ENCODE results near the gene TSPO. TPM values are rescaled to one million over a fixed set of nuclear protein-coding genes. Genes with fewer than 3 reads are reported as not detected.

The TSPO gene
- total RNA-seq: 129 and 155 TPM in 2 replicates

GRCh38 chr22:43151251-43152002 lies at the start of gene TSPO:
Gene TSPO (plus strand): TSS chr22:43151559. CDS start chr22:43159239, 7,680 bp downstream.

GRCh38 chr22:43110444-43110926 lies 40.9 kb upstream of the TSPO start, which contains the start of gene BIK:
Gene BIK (plus strand): TSS chr22:43110750. CDS start chr22:43124023, 13,273 bp downstream.

GRCh38 chr22:43142880-43143562 lies 8.3 kb upstream of the TSPO start, which contains the start of gene MCAT:
Gene MCAT (minus strand): TSS chr22:43143398. CDS start chr22:43143348, 50 bp downstream.

GRCh38 chr22:43186272-43187170 lies 35.2 kb downstream of the TSPO start, which contains the start of gene TTLL12:
Gene TTLL12 (minus strand): TSS chr22:43187134. CDS start chr22:43187069, 65 bp downstream.

Other genes starting within 250 kb of the TSPO start
- 72.2 and 114 TPM in 2 replicates for gene PACSIN2, start 136.4 kb upstream of the TSPO start, total RNA-seq
- 7.6 and 16.1 TPM in 2 replicates for gene TTLL1, start 62.2 kb upstream of the TSPO start, total RNA-seq
- 1.5 and 3.5 TPM in 2 replicates for gene BIK, start 40.8 kb upstream of the TSPO start, total RNA-seq
- gene MCAT, start 8.2 kb upstream of the TSPO start, total RNA-seq: 13.0 and 15.4 TPM in 2 replicates
- gene TTLL12, start 35.6 kb downstream of the TSPO start, total RNA-seq: 19.6 and 37.7 TPM in 2 replicates
- gene SCUBE1, start 191.8 kb downstream of the TSPO start, total RNA-seq: under 0.01 TPM in 1 of 2 replicates, not detected in the other

All from placental epithelial cell (primary cell).